Skeletal muscle tissue (tissue), 4 donors: ENCODE results near the gene KRTAP10-3. TPM values are rescaled to one million over a fixed set of nuclear protein-coding genes. Genes with fewer than 3 reads are reported as not detected.

Experiments used
- H3K27ac ChIP-seq: one replicate; pipeline ENCODE4 v1.7.0; 2013; ENCODE audit warnings: mild to moderate bottlenecking, low read depth, low read length, inconsistent platforms
- H3K27me3 ChIP-seq, 3 donors: one replicate each; pipeline ENCODE4 v1.7.0; 2013; ENCODE audit warnings: low read length in 3 of 3; ENCODE audit not compliant: control insufficient read depth in 3 of 3, insufficient read depth in 3 of 3
- H3K36me3 ChIP-seq, 3 donors: one replicate each; pipeline ENCODE4 v1.7.0; 2013; ENCODE audit warnings: low read length in 3 of 3; ENCODE audit not compliant: control insufficient read depth in 3 of 3, insufficient read depth in 3 of 3
- H3K4me1 ChIP-seq, 3 donors: one replicate each; pipeline ENCODE4 v1.7.0; 2013; ENCODE audit warnings: low read length in 3 of 3, mild to moderate bottlenecking in 3 of 3; ENCODE audit not compliant: control insufficient read depth in 3 of 3, insufficient read depth in 3 of 3
- H3K4me3 ChIP-seq, 3 donors: one replicate each; pipeline ENCODE4 v1.7.0; 2013; ENCODE audit warnings: low read length in 3 of 3
- H3K9ac ChIP-seq, 3 donors: one replicate each; pipeline ENCODE4 v1.7.0; 2013; ENCODE audit warnings: low read length in 3 of 3, mild to moderate bottlenecking in 3 of 3, moderate library complexity in 2 of 3, low read depth in 1 of 3
- H3K9me3 ChIP-seq, 3 donors: one replicate each; pipeline ENCODE4 v1.7.0; 2013; ENCODE audit warnings: low read length in 3 of 3; ENCODE audit not compliant: control insufficient read depth in 3 of 3
- total RNA-seq: library from RNA; depleted of rRNA; stranded (reverse); fragments of >200 nt; gene quantifications from one replicate; pipeline ENCODE4 v1.2.3, GENCODE V29; 2014
- donor health status: Osteomylitis.

The KRTAP10-3 gene
- total RNA-seq, 1 donor from 2014 or later, result not detected

DNA sequence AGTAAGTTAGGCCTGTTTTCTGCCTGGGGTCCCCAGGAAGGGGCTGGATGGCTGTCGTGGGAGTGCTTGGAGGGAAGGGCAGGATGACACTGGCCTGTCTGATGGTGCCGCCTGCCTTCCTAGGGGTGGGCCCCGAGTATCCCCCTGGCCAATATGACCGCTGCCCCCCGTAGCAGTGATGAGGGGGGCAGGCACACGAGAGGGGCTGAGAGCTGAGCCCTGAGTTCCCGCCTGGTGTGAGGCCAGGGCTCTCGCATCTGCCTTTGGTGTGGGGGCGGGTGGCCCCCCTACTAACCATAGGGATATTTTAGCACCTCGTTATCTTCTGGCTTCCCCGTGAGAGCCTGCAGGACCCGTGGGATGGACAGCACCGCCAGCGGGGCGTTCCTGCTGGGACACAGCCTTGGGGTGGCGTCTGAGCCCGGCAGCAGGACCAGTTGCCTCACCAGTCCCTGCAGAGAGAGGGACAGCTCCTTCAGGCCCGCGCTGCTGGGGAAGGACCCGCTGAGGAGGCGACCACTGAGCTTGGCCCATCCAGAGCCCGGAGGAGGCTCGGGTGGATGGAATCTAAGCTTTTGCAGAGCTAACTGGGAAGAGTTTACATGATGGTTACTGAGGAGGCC is 29.0 kb downstream of the KRTAP10-3 start:
- Histone ChIP-seq H3K4me1 (no peaks in the 10 kb centered on the region), H3K9ac (no peak overlapping the region), H3K36me3 (no peaks in the 10 kb centered on the region), H3K9me3 (no peaks in the 10 kb centered on the region), H3K27me3 (peaks cover 30 to 53% (median 42%) of the 10 kb centered on the region in 3 donors), H3K27ac (no peak overlapping the region), H3K4me3 (no peak overlapping the region)

DNA sequence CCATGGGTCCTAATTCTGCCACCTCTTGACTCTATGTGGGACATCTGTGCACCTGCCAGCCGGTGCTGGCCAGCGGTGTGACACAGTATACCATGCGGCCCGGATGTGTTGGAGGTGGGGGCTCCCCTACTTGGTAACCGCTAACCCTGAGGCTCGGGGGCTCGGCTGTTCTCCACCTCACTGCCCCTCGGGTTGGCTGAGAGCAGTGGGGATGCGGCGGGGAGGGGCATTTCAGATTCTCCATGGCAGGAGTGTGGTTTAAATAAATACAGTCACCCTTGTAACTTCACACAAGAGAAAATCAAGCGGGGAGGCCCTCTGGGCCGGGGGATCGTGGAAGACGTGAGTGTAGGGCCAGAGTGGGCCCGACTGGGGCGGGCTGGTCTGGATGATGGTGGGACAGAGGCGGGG is 29.6 kb downstream of the KRTAP10-3 start:
- H3K4me3 ChIP-seq, result no peak overlapping the region
- H3K9me3 ChIP-seq, result no peaks in the 10 kb centered on the region
- H3K36me3 ChIP-seq, result no peaks in the 10 kb centered on the region
- no peaks in the 10 kb centered on the region for H3K4me1 ChIP-seq
- H3K27ac ChIP-seq, result no peak overlapping the region
- H3K27me3 ChIP-seq, result peaks cover 30 to 50% (median 42%) of the 10 kb centered on the region in 3 donors
- H3K9ac ChIP-seq, result no peak overlapping the region

DNA sequence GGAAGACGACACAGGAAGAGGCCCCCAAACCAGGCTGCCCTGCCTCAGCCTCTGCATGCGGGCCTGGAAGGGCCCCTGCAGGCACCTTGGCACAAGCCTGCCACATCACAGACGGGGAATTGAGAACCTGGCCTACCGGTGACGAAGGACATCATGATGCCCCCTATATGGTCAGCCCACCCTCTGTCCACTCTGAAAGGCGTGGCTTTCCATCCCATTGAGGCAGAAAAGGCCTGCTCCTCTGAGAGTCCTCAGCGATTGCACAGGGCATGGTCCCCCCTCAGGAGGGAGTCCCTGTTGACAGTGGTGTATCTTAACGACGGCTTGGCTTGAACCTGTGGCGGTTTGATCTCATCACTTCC is 30.0 kb downstream of the KRTAP10-3 start:
- H3K27me3 ChIP-seq, result peaks cover 30 to 49% (median 42%) of the 10 kb centered on the region in 3 donors
- H3K4me1 ChIP-seq, result no peaks in the 10 kb centered on the region
- H3K36me3 ChIP-seq, result no peaks in the 10 kb centered on the region
- H3K4me3 ChIP-seq, result no peak overlapping the region
- no peak overlapping the region for H3K9ac ChIP-seq
- H3K27ac ChIP-seq, result no peak overlapping the region
- no peaks in the 10 kb centered on the region for H3K9me3 ChIP-seq

DNA sequence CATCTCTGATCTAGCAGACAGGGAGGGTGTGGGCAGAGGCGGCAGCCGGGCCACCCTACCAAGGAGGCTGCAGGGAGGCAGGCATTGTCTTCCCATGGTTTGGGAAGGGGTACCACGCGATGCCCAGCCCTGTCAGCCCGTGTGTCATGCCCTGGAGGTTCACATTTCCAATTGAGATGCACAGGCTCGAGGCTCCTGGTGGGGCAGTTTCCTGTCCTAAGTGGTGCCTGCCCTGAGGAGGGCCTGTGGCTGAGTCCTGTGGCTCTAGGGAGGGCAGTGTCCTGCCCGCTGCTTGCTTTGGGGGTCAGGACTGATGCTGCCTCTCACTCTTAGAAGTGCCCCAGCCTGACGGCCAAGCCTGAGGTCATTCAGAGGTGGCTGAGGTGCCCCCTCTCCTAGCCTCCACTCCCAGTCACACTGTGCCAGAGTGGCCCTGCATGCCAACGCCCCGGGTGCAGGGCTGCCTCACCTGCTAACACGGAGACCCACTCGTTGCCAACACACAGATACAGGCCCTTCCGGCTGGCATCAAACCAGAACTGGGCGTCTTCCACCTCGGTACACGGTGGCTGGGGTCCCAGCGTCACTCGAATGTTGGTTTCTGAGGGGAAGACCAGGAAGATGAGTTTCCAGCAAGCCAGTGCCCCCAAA is 30.5 kb downstream of the KRTAP10-3 start:
- H3K27me3 ChIP-seq, result peaks cover 29 to 45% (median 37%) of the 10 kb centered on the region in 3 donors
- no peaks in the 10 kb centered on the region for H3K9me3 ChIP-seq
- no peaks in the 10 kb centered on the region for H3K4me1 ChIP-seq
- H3K36me3 ChIP-seq, result no peaks in the 10 kb centered on the region
- H3K4me3 ChIP-seq, result no peak overlapping the region
- H3K27ac ChIP-seq, result no peak overlapping the region
- no peak overlapping the region for H3K9ac ChIP-seq

DNA sequence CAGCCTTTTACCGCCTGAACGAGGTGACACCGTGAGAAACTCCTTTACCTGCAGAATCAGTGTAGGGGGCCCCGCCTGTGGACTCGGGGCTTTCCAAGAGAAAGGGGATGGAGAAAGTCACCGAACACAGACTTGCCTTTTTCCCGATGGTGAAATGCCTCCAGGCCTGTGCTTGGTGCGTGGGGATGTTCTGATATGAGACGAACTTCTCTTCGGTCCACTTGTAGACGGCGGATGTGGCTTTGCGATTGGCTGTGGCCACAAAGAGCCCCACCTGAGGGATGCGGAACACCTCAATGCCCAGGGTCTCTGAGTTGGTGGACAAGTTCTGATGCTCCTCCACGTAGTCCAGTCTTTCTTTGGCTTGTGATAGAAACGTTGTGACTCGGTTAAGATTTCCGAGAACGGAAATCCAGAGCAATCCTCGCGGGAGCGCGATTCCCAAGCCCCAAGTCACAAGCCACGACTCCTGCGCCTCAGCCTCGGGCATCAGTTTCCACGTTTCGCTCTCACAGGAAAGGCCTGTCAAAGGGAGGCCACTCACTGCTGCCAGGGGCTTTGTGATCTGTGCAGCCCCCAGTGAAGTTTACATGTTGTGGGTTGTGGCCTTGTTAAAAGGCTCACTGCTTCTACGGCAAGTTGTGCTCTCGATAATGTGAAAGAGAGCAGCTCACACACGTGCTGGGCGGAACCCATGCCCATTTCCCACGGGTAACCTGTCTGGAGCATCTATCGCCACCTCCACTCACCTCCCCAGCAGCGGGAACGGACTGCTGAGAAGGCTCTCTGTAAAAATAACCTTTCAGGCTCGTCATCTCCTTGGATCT is 31.2 kb downstream of the KRTAP10-3 start:
- Histone ChIP-seq H3K36me3 (no peaks in the 10 kb centered on the region), H3K27ac (no peak overlapping the region), H3K9me3 (no peaks in the 10 kb centered on the region), H3K4me1 (no peaks in the 10 kb centered on the region), H3K27me3 (peaks cover 22 to 40% (median 38%) of the 10 kb centered on the region in 3 donors), H3K9ac (no peak overlapping the region), H3K4me3 (no peak overlapping the region)

DNA sequence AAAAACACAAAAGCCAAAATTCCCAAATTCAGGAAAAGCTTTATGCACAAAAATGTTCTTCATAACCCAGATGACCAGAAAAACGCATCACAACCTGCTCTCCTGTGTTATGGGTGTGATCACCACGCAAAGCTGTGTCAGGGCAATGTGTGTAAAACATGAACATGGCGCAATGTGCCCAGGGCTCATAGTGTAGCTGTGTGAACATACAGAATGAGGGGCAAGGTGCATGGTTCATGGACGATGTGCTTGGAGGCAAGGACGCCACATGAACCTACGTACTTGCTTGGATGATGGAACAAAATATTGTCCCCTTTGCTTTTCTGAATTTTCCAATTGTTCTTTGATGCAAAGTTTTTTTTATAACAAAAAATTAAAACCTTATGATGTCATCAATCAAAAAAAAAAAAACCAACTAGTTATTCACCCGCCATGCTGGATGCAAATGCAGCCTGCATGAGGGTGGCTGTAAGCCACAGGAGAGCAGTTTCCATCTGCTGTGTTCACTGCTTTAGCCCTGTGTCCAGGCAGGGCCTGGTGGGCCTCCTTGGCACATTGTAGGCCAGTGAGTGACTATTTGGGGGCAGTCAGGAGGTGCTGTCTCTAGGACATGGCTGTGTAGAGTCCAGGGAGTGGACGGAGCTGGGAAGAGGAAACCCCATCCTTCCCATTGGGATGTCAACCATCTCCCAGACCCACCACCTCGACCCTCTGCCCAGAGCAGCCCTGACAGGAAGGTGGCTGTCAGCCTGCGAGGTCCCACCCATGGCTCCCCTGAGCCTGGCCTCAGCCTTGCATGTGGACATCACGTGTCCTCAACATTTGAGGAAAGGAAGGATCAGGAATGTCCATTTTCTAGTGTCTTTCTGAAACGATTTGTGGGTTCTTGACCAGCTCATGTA is 32.2 kb downstream of the KRTAP10-3 start:
- Histone ChIP-seq H3K36me3 (no peaks in the 10 kb centered on the region), H3K27ac (no peak overlapping the region), H3K9me3 (no peaks in the 10 kb centered on the region), H3K27me3 (peaks cover 13 to 36% (median 31%) of the 10 kb centered on the region in 3 donors), H3K4me1 (no peaks in the 10 kb centered on the region), H3K9ac (no peak overlapping the region), H3K4me3 (no peak overlapping the region)

DNA sequence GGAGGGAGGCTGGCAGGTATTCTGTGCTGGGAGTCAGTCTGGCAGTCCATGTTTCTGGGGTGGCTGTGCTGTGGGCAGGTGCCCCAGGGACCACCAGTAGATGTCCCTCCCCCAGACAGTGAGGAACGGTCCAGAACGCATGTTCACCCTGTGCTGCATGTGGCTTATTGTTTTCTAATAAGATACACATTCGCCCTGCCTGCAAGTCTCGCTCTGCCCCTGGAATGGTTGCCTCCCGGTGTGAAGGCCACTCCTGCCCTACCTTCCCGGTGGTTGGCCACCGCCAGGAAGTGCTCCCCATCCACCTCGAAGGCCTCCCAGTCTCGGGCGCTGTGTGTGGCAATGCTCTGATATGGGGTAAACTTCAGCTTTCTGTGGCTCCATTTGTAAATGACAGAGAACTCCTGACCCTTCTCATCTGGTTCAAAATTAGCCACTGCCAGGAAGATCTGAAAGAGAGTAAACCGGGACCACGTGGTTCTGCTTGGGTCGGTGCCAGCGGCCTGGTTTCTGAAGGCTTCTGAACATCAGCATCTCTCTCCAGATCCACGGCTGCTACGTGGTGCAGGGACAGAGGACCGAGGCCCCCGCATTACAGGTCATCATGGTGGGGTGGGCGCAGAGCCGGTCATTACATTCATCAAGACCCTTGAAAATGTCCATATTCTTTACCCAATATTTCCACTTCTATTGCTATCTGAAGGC is 33.1 kb downstream of the KRTAP10-3 start:
- Histone ChIP-seq H3K4me3 (no peak overlapping the region), H3K36me3 (no peaks in the 10 kb centered on the region), H3K9ac (no peak overlapping the region), H3K27ac (no peak overlapping the region), H3K4me1 (no peaks in the 10 kb centered on the region), H3K9me3 (no peaks in the 10 kb centered on the region), H3K27me3 (peaks cover 5 to 35% (median 31%) of the 10 kb centered on the region in 3 donors)

DNA sequence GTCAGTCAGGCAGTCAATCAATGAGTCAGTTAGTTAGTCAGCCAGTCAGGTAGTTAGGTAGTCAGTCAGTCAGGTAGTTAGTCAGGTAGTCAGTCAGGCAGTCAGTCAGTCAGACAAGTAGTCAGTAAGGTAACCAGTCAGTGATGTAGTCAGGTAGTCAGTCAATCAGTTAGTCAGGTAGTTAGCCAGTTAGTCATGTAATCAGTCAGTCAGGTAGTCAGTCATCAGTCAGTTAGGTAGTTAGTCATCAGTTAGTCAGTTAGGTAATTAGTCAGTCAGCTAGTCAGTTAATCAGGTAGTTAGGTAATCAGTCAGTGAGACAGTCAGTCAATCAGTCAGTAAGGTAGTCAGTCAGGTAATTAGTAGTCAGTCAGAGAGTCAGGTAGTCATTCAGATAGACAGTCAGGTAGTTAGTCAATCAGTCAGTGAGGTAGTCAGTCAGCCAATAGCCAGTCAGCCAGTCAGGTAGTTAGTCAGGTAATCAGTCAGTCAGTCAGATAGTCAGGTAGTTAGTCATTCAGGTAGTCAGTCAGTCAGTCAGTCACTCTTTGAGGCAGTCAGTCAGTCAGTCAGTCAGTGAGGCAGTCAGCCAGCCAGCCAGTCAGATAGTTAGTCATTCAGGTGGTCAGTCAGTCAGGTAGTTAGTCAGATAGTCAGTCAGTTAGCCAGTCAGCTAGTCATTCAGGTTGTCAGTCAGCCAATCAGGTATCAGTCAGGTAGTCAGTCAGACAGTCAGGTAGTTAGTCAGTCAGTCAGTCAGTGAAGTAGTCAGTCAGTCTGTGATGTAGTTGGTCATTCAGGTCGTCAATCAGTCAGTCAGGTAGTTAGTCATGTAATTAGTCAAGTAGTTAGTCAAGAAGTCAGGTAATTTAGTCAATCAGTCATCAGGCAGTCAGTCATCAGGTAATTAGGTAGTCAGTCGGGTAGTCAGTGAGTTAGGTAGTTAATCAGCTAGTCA is 33.9 kb downstream of the KRTAP10-3 start:
- no peak overlapping the region for H3K9ac ChIP-seq
- H3K9me3 ChIP-seq, result no peaks in the 10 kb centered on the region
- H3K4me1 ChIP-seq, result no peaks in the 10 kb centered on the region
- H3K27me3 ChIP-seq, result peaks cover 7 to 35% (median 34%) of the 10 kb centered on the region in 3 donors
- H3K36me3 ChIP-seq, result no peaks in the 10 kb centered on the region
- H3K27ac ChIP-seq, result no peak overlapping the region
- no peak overlapping the region for H3K4me3 ChIP-seq
